SKM-1 (cell line): ENCODE data around the gene FAXC.

ENCODE experiments used
- DNase-seq: peaks from one replicate; lab custom pipeline; 2025; ENCODE audit not compliant: unreplicated experiment; lab: John Stamatoyannopoulos, UW

The FAXC gene

DNA sequence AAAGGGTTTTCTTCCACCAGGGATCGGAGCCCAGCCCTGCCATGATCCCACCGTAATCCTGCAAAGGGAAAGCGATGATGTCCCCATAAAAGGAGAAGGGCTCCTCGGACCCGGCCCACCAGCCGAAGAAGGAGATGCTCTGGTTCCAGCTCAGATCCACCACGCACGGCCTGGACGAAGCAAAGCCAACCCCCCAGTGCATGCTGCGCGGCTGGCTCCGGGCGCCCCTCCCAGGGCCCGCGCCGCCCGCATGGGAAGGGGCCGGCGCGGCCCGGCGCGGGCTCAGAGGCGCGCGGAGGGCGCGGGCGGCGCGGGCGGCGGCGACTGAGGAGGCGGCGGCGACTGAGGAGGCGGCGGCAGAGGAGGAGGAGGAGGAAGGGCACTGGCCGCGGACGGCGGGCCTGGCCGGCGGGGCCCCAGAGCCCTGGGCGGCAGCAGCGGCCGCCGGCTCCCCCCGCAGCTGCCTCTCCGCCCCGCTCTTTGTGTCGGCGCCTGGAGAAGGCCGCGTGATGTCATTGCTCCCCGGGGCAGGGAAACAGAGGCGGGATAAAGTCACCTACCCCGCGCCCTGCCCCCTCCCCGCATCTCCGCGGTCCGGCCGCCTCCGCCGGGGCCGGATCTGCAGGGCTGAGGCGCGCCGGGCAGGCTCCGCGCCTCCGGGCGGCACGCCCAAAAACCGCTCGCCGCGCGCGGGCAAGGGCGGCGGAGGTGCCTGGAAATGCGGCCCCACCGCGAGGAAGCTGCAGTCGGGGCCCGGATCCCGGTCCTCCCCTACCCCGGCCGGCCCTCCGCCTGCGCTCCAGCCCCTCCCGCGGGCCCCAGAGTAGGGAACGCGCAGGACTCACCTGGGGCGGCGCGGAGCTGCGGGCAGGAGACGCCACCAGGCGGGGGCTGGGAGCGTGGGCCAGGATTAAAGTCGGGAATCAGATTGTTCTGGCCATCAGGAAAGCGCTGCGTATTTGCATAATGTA lies at the start of gene FAXC:
Gene FAXC, minus strand, starts transcription at position 504 of the 971 bp plus-strand sequence. Its CDS starts 302 bp downstream, at position 202.
- DNase-seq, result no peak

DNA sequence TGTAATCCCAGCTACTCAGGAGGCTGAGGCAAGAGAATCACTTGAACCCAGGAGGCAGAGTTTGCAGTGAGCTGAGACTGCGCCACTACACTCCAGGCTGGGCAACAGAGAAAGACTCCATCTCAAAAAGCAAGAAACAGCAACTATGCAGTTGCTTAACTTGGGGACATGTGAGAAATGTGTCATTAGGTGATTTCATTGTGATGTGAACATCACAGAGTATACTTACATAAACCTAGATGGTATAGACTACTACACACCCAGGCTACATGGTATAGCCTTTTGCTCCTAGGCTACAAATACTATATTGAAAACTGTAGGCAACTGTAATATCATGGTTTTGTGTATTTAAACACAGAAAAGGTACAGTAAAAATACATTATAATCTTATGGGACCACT lies 47.8 kb upstream of the FAXC start:
- no peak for DNase-seq

DNA sequence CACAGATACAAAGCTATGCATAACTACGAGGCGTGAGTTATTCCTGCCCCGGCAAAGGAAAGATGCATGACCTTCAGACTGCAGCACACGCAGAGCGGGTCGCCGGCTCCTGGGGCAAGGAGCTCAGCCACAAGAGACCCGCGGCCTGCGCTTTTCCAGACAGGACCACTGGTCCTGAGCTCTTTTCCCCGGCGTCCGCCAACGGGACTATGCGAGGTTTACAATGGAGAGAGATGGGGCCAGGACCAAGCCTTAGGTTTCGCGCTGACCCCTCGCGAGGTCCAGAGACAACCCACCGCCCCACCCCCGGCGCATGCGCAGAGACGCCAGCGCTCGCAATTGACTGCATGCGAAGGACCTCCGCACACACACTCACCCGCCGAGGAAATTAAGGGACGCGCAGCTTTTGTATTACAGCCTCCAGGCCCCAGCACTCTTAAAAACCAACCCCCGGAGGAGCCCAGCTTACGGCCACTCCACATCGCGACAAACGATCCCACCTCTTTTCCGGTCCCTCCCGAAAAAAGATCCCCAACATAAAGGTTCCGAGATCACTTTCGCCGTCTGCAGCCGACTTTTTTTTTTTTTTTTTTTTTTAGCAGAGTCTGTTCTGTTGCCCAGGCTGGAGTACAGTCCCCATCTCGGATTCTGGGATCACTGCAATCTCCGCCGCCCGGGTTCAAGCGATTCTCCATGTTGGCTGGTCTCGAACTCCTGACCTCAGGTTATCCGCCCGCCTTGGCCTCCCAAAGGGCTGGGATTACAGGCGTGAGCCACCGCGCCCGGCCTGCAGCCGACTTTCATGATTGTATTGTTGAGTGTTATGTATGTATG lies 44.4 kb upstream of the FAXC start, which contains the start of gene COQ3:
Gene COQ3, minus strand, starts transcription at position 498 of the 834 bp plus-strand sequence. Its CDS starts 16 bp downstream, at position 482.
- DNase-seq, result peak; percentile 62

DNA sequence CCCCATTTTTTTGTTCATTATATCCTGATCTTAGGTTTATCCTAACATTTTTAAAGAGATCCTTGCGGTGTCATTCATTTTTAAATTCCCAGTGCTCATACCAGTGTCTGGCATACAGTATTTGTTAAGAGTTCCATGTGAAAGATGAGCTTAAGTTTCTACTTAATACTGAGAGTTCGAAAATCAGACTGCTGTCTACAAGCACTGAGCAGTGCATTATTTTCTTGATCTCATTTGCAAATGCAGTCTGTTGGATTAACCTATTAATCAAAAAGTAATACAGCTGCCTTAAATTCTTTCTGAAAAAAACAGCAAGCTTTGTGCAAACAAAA lies 43.9 kb upstream of the FAXC start:
- DNase-seq, result no peak

DNA sequence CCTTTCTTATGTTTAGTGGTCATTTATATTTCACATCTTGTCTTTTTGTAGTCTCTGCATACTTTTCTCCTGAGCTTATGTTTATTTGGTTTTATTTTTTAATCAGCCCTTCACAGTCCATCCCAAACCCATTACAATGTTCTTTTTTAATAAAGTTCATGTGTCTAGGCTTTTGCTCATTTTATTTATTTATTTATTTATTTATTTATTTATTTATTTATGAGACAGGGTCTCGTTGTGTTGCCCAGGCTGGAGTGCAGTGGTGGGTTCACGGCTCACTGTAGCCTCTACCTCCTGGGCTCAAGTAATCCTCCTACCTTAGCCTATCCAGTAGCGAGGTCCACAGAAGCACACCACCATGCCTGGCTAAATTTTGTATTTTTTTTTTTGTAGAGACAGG lies 41.4 kb upstream of the FAXC start:
- no peak for DNase-seq

DNA sequence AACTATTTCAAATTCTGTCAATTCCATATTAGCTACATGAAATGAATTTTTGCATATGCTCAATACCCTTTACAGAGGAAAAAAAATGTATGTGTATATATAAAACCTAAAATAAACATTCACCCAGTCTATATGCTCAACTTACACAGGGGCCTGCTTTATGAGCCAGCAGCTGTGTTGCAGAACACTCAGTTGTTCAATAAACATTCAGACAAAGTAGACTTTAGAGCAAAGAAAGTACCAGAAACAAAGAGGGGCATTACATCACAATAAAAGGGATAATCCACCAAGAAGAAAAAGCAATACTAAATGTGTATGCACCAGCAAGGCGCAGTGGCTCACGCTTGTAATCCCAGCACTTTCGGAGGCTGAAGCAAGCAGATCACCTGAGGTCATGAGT lies 35.0 kb upstream of the FAXC start:
- DNase-seq, result no peak

DNA sequence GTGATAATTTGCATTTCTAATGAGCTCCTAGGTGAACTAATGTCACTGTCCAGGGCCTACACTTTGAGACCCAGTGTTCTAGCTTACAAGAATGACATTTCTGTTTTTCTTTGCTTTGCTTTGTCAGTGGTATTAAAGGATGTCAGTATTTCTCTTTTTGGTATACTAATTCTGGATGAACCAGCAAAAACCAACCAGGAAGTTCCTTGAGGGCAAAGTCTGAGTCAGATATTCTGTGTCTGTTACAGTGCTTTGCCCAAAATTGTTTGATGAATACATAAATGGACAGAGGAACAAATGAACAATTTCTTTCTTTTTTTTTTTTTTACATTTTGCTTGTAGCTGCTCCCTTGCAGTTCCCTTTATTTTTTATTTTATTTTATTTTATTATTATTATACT lies 29.2 kb upstream of the FAXC start:
- no peak for DNase-seq

DNA sequence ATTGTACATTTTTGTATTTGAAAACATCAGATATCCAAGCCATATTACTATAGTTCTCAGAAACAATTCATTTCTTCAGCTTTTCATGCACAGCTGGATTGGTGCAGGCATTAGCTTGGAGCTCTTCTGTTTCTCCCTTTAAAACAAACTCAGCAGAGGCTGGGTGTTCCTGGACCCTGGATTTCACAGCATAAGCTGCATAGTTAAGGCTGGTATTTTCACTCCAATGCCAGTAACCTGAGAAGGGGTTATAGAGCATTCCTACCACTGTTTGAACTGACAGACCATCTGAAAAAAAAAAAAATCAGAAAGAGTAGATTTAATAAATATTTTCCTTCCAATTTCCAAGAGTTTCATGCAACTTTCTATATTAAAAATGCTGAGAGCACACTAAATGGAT lies 20.1 kb upstream of the FAXC start:
- DNase-seq, result no peak

DNA sequence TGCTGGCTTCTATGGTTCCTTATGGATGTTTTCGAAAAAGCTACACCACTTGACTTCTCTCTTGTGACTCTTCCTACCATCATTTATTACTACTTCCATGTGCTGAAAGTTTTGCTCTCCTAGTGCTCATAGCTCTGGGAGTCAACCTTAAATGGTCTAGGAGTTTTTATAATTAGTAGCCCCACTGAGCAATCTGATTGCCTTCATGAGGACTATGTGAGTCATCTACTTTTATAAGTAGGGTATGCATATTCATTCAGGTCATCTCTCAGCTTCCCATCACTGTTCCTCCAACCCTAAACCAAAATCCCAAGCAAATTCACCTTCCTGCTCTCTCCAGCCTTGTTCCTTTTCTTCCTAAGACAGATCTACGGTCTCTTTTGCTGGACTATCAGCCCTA lies 17.4 kb upstream of the FAXC start:
- DNase-seq, result no peak

DNA sequence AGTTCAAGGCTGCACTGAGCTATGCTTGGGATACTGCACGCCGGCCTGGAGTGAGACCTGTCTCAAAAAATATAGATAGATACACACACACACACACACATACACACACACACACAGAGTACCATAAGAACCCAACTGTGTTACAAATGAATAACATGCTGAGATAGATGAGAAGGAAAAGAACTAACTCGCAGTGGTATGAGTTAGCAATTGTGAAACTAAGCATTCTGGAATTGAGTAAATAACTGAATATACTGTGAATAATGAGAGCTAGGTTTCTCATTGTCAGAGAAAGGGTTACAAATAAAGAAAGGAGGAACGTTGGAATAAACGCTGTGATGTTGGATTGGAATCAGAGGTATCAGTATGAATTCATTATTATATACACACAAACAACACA lies 14.6 kb upstream of the FAXC start:
- no peak for DNase-seq

DNA sequence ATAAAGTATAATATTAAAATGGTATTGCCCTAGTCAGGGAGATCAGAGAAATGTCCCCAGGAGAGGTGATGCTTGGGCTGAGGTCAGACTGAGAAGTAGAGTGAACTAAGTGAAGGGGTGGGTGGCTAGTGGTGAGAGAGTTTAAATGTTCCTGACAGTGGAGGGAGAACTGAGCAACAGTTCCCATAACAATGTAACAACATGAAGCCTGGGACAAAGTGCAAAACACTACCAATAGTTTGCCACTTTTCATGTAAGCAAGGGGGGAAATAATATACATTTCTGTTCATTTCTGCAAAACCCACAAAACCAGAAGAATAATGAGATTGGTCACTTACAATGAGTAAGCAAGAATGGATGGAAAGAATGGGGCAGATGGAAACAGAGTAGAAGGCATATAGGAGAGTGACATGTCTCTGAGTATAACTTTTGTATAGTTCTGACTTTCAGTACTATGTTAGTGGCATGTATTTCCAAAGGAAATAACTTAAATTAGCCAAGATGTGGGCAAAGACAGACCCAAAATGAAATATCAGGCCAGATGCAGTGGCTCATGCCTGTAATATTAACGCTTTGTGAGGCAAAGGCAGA lies 13.3 kb upstream of the FAXC start:
- DNase-seq, result no peak

DNA sequence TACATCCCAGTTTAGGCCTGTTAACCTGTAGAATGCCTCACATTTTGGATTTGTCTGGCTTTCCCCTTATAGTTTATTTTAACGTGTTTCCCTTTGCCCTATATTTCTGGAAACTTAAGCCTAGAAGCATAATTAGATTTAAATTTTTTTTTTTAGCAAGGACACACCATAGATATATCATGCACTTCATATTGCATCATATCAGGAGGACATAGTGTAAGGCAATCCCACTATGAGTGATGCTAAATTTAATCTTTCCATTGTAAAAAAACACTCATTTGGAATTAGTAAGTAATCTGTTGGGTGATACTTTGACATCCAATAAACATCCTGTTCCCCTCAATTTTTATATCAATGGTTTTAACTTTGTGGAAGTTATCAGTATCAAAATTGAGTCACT lies 10.3 kb upstream of the FAXC start:
- no peak for DNase-seq

DNA sequence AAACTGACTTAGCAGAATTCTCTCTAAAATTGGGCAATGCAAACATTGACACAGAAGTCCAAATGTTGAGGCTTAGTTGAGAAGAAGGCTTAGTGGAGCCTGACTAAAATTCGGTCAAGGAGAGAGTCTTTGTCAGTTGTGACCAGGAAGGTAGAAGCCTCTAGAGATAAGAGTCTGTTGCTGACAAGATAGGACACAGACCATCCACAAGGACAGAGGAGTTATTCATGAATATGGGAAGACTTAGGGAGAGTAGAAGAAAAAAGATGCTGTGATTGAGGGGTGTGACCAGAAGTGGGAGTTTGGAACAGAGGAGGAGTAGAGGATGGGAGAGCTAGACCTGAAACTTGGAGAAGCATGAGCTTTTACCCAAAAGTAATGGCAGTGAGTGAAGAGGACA lies 7.2 kb upstream of the FAXC start:
- no peak for DNase-seq

DNA sequence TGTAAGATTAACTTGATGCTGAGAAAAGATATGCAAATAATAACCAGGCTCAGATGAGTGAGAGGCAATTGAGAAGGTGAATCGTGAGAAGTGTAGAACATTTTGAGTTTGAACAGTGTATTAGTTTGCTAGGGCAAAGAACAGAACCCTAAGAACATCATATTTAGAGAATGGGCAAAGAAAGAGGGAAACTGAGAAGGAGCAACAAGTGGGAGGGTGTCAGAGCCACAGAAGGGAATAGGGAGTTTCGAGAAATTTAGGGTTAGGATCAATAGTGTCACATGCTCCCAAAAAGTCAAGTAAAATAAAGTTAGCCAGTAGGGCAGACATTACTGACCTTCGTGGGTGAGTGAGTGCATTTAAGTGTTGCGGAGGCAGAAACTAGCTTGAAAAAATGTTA lies 5.5 kb upstream of the FAXC start:
- DNase-seq, result no peak

DNA sequence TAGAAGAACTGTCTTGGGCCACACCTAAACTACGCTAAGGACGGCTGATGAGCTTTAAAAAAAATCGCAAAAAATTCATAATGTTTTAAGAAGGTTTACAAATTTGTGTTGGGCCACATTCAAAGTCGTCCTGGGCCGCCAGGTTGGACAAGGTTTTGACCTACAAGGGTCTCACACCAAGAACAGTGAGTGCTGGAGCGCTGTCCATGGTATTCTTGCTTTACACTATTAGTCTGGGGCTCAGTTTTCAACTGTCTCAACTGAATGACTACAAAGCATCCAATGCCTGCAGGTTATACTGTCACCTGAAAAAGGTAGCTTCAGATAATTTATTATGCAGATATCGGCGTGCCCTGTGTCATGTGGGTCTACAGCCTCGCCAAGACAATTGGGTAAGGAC lies 3.7 kb upstream of the FAXC start:
- DNase-seq, result no peak

DNA sequence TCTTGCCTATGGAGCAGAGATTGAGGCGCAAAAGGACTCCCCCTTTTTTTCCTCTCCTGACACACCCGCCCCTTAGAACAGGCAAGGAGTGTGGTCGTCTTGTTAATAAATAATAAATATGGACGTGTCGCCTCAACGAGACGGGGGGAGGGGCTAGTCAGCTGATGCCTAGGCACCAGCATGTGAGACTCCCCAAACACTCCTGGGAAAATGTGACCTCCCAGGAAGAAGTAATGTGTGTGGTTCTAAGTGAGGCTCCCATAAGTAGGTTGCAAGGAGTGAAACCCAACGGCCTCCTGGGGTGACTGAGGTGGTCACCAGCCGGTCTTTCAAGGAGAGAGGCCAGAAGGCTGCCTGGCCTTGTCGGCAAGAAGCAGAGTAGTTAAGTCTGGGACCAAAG lies 1.1 kb upstream of the FAXC start:
- DNase-seq, result no peak

DNA sequence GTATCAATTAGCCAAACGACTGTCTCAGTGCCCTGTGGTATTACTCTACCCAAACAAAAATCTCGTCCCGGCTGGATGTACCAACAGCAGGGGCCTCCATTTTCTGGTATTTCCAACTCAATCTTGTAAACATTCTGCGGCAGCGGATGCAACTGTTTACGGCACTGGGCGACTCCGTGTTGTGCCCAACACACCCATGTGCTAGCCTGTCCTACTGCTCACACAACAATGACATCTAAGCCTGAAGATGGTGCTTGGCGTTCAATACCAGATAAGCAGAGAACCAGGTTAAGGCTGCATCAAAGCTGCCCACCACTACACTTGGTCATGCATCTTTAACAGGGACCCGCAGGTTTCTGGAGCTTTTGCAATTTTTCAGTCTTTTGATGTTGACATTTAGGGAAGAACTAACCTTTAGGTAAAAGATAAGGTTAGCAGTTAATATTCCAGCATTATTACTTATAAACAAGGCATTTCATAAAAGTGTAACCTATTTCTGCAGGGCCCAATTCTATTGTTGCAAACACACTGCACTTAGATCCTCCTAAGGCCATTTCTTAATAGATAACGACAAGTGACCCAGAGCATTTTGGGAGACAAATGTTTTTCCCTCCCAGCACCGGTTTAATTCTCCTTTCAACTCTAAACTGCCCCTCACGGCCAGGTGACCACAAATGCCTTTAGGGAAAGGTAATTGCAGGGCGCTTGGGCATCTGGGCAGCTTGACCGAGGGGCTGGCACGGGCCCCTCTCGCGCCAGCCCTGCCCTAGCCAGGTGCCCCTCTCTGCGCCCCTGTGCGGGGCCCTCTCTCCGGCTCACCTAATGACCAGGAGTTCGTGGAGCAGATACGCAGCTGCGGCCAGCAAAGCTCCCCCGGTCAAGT lies 945 bp downstream of the FAXC start:
- no peak for DNase-seq

DNA sequence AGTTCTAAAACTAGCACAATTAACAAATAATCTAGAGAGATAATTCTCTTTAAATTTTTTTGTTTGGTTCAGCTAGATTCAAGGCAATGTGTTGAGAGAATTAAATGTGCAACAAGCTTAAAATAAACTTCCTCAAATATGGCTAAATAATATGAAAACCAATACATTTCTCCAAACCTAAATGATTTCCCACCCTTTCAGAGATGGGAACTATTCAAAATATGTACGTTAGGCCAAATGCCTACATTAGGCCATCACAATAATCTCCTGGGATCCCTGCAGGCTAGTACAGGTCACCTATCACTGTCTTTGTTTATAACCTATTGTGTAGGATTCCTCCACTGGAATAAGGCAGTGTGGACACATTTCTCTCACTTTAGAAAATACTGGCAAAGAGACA lies 1.7 kb downstream of the FAXC start:
- DNase-seq, result no peak

DNA sequence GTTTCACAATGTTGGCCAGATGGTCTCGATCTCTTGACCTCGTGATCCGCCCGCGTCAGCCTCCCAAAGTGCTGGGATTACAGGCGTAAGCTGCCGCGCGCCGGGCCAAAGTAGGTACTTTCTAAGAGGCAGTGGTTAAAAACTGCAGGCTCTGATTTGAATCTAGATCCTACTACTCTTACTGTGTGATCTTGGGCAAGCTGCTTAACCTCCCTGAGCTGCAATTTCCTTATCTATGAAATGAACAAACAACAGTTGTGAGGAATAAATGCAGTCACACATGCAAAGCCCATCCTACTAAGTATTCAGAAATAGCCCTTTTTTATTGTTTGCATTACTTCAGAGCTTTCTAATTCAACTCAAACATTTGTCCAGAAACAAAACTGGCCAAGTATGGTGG lies 2.9 kb downstream of the FAXC start:
- no peak for DNase-seq

DNA sequence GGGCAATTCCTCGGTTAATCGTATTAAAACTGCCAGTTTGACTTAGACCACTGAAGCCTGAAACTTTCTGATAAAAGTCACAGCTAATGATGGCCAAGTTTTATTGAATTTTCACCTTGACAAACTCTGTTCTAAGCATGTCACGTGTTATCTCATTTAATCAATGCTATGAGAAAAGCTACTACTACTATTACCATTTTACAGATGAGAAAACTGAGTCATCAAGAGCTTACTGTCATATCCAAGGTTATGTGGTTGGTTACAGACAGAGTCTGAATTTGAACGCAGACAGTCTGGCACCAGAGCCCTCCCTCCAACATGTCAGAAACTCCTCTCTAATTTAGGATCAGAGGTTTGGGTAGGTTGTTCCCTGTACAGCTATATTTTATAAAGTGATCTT lies 4.3 kb downstream of the FAXC start:
- no peak for DNase-seq

DNA sequence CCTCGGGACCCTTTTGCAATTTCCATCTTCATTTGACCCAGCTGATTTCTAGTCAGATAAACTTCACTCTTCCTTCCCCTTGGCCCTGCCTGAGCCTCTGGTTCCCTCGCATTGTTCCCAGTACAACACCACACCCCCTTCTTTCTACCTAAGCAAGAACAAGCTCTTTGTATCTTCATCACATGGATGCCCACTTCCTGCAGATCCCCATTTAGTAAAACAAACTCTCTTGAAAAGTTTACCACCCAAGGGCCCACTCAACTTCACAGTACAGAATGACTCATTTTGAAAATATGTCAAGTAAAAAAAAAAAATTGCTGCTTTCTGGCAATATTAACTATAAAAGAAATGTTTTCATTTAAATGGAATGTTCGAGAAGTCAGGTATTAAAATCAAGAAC lies 5.2 kb downstream of the FAXC start:
- no peak for DNase-seq
